Thoracic aorta (tissue), 2 donors: ENCODE results near the gene TUBG2. TPM values are rescaled to one million over a fixed set of nuclear protein-coding genes. Genes with fewer than 3 reads are reported as not detected.
A peak's percentile ranks its signal among the peaks of the same experiment; 100 is the strongest.

Source experiments
- ATAC-seq: fragments of 150-250 bp; one replicate; pipeline ENCODE4 v1.8.0; 2017; ENCODE audit warnings: low read depth; ENCODE audit not compliant: insufficient number of reproducible peaks, low FRiP score
- DNase-seq: peaks from one replicate; pipeline ENCODE4 v3.0.0-alpha.2; 2020; ENCODE audit warnings: low spot score
- H3K27ac ChIP-seq, 2 donors: fragments of 200-600 bp; sonication (generic); 1 replicate in 1 of 2; 2 replicates in 1 of 2; pipeline ENCODE4 v1.5.1; 2016; ENCODE audit warnings: mild to moderate bottlenecking in 2 of 2, moderate library complexity in 2 of 2
- H3K27me3 ChIP-seq: fragments of 200-600 bp; sonication (generic); replicated peaks from 2 replicates; pipeline ENCODE4 v1.6.0; 2016; ENCODE audit warnings: mild to moderate bottlenecking; ENCODE audit not compliant: insufficient read depth
- H3K36me3 ChIP-seq: fragments of 200-600 bp; sonication (generic); one replicate; pipeline ENCODE4 v1.5.1; 2016
- H3K4me1 ChIP-seq, 2 donors: fragments of 200-600 bp; sonication (generic); 1 replicate in 1 of 2; 2 replicates in 1 of 2; pipeline versions ENCODE4 v1.5.1 to v1.6.0; 2016; ENCODE audit warnings: low read depth in 2 of 2, mild to moderate bottlenecking in 1 of 2; ENCODE audit not compliant: control insufficient read depth in 1 of 2
- H3K4me3 ChIP-seq: fragments of 200-600 bp; sonication (generic); 2 replicates; pipeline ENCODE4 v1.5.1; 2016; ENCODE audit warnings: mild to moderate bottlenecking
- H3K9me3 ChIP-seq: fragments of 200-600 bp; sonication (generic); 2 replicates; pipeline ENCODE4 v1.5.1; 2016
- CTCF ChIP-seq: fragments of 200-600 bp; sonication (generic); IDR thresholded peaks from one replicate; pipeline ENCODE4 v1.5.1; 2019; ENCODE audit warnings: antibody characterized with exemption
- total RNA-seq, 2 donors: library from RNA; depleted of rRNA; stranded (reverse); fragments of >200 nt; gene quantifications; one replicate each; pipeline versions ENCODE4 v1.1.0 to v1.2.3, GENCODE V29; 2016

TUBG2 gene
- total RNA-seq, 2 donors from 2014 or later: 47.2 to 49.0 TPM

DNA sequence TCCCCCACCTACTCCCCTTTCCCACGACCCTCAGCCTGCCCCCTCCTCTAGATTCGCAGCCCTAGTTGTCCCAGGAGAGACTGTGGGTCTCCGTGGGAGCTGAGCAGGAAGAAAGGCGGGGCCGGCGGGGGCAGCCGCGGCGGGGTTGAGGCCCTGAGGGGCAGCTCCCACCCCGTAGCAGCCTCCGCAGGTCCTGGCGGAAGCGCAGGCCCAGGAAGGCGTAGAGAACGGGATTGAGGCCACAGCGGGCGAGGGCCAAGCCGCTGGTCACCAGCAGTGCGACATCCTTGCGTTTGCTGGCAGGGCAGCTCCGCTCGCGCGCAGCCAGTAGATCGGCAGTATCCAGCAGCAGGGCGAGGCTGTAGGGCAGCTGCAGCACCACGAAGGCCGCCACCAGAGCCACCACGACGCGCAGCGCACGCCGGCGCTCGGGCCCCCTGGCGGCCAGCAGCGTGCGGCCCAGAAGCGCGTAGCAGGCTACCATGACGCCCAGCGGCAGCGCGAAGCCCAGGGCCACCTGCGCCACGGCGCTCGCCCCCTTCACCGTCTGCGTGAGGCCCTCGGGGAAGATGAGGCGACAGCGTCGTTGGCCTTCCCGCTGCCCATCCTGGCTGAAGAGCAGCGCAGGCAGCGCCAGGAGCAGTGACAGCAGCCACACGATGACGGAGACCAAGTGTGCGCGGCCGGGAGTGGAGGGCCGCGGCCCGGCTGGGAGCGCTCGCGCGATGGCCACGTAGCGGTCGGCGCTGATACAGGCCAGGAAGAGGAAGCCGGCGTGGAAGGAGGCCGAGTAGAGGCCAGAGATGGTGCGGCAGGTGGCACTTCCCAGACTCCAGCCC is 20.6 kb downstream of the TUBG2 start:
- peak; percentile 90 for TF ChIP-seq CTCF
- no peak for ATAC-seq
- Histone ChIP-seq H3K4me1 (peaks cover 45 to 52% of the 10 kb centered on the region in 2 donors), H3K4me3 (peak overlapping the region; percentile 93), H3K27me3 (no peaks in the 10 kb centered on the region), H3K9me3 (no peaks in the 10 kb centered on the region), H3K36me3 (no peaks in the 10 kb centered on the region), H3K27ac (peak overlapping the region; percentile 96 to 98)
- no peak for DNase-seq

- TF ChIP-seq CTCF: no peak
- H3K4me1 ChIP-seq: peaks cover 38 to 48% of the 10 kb centered on the region in 2 donors
- ATAC-seq: no peak
- no peaks in the 10 kb centered on the region for H3K9me3 ChIP-seq
- H3K27ac ChIP-seq: peak overlapping the region; percentile 96 to 98
- H3K36me3 ChIP-seq: peaks cover 4% of the 10 kb centered on the region
- DNase-seq: no peak
- H3K4me3 ChIP-seq: peak overlapping the region; percentile 93
- H3K27me3 ChIP-seq: no peaks in the 10 kb centered on the region
Measured at GRCh38 chr17:42680331-42680808, 21.3 kb downstream of the TUBG2 start.

GRCh38 chr17:42681976-42682721 is 23.1 kb downstream of the TUBG2 start, which contains the start of gene CNTNAP1:
Gene CNTNAP1 (plus strand): TSS chr17:42682531. CDS start chr17:42682830, 299 bp downstream.
- Histone ChIP-seq H3K9me3 (no peaks in the 10 kb centered on the region), H3K27ac (peak within 1 kb of the TSS; percentile 52 to 61), H3K27me3 (no peaks in the 10 kb centered on the region), H3K4me3 (peak within 1 kb of the TSS; percentile 71), H3K4me1 (peaks cover 37 to 48% of the 10 kb centered on the region in 2 donors), H3K36me3 (peaks cover 4% of the 10 kb centered on the region)
- DNase-seq: no peak
- TF ChIP-seq CTCF: no peak
- no peak for ATAC-seq

- ATAC-seq: no peak
- no peak for TF ChIP-seq CTCF
- Histone ChIP-seq H3K9me3 (no peaks in the 10 kb centered on the region), H3K27ac (peak overlapping the region; percentile 52 to 61), H3K27me3 (no peaks in the 10 kb centered on the region), H3K4me1 (peaks cover 32 to 48% of the 10 kb centered on the region in 2 donors), H3K4me3 (peak overlapping the region; percentile 71), H3K36me3 (peaks cover 4% of the 10 kb centered on the region)
- DNase-seq: no peak
Measured at GRCh38 chr17:42682722-42683403, 23.8 kb downstream of the TUBG2 start.
